22Rv1 (cell line): ENCODE data around the gene DNM3.

ENCODE experiments used
- H3K27ac ChIP-seq: fragments of 450-650 bp; 2 replicates; pipeline ENCODE4 v1.5.1; 2017
- ZFX ChIP-seq: fragments of 450-650 bp; IDR thresholded peaks from 2 replicates; pipeline ENCODE4 v1.6.1; 2017; ENCODE audit warnings: antibody characterized with exemption, borderline replicate concordance
- TF ChIP-seq, protein P1 (sequence below): fragments of 450-650 bp; IDR thresholded peaks from 2 replicates; pipeline ENCODE4 v1.5.1; 2017; ENCODE audit warnings: mild to moderate bottlenecking

DNM3 gene

DNA sequence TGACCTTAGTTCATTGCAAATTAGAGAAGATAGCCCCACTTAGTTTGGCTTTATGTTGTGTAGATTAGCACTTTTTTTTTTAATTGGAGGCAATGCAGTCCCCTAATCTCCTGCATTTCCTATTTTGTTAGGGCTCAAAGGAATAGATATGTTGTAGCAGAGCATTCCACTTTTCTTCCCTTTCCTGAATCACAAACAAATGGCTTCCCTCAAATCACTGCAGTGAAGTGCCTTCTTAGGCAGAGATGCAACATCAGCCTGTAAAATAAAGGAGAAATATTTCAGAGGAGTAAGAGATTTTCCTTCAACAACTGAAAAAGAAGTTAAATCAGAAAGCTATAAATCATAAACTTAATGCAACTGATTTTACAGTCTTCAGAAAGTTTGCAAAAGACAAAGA is 307.4 kb downstream of the DNM3 start:
- no peak overlapping the region for H3K27ac ChIP-seq
- TF ChIP-seq ZFX, result no peak
- TF ChIP-seq, protein P1, sequence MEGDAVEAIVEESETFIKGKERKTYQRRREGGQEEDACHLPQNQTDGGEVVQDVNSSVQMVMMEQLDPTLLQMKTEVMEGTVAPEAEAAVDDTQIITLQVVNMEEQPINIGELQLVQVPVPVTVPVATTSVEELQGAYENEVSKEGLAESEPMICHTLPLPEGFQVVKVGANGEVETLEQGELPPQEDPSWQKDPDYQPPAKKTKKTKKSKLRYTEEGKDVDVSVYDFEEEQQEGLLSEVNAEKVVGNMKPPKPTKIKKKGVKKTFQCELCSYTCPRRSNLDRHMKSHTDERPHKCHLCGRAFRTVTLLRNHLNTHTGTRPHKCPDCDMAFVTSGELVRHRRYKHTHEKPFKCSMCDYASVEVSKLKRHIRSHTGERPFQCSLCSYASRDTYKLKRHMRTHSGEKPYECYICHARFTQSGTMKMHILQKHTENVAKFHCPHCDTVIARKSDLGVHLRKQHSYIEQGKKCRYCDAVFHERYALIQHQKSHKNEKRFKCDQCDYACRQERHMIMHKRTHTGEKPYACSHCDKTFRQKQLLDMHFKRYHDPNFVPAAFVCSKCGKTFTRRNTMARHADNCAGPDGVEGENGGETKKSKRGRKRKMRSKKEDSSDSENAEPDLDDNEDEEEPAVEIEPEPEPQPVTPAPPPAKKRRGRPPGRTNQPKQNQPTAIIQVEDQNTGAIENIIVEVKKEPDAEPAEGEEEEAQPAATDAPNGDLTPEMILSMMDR, result no peak

- no peak overlapping the region for H3K27ac ChIP-seq
- no peak for TF ChIP-seq ZFX
- TF ChIP-seq, protein P1, result no peak
These were observed 308.0 kb downstream of the DNM3 start for GRCh38 chr1:172149346-172149745.

DNA sequence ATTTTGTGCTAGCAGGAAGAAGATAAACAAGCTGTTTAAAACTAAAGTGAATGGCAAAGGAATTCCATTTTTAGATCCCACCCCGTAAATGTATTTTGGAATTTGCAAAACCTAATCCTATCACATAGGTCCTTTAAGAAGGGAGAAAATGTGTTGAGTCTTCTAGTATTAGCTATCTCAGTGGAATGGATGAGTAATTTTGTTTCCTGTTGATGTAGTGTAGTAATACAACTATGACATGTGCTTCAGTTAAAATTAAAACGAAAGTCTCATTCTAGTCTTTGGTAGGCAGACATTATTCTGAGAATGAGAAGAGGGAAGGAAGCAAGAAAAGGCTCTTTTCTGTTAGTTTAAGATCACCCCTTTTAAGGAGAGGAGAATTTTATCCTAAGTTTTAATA is 313.3 kb downstream of the DNM3 start:
- H3K27ac ChIP-seq, result no peak overlapping the region
- TF ChIP-seq ZFX, result no peak
- TF ChIP-seq, protein P1, result no peak

GRCh38 chr1:172155766-172156165 is 314.5 kb downstream of the DNM3 start:
- H3K27ac ChIP-seq, result no peak overlapping the region
- no peak for TF ChIP-seq ZFX
- TF ChIP-seq, protein P1, result no peak

DNA sequence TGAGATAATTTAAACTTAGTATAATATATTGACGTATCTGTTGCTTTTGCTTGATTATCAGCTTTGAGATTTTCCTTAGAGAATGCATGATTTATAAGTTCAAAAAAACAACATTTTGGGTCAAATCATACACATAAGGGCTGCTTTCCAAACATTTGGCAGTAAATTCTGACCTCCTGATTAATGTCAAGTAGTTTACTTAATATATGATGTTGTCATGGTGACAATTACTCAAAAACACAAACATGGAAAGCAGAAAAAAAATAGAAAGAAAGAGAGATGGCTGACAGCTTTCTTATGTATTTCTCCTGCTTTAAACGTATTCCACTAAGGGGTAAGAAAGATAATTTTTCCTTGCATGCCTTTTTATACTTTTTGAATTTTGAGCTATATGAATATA is 320.9 kb downstream of the DNM3 start:
- H3K27ac ChIP-seq, result no peak overlapping the region
- TF ChIP-seq, protein P1, result no peak
- no peak for TF ChIP-seq ZFX

DNA sequence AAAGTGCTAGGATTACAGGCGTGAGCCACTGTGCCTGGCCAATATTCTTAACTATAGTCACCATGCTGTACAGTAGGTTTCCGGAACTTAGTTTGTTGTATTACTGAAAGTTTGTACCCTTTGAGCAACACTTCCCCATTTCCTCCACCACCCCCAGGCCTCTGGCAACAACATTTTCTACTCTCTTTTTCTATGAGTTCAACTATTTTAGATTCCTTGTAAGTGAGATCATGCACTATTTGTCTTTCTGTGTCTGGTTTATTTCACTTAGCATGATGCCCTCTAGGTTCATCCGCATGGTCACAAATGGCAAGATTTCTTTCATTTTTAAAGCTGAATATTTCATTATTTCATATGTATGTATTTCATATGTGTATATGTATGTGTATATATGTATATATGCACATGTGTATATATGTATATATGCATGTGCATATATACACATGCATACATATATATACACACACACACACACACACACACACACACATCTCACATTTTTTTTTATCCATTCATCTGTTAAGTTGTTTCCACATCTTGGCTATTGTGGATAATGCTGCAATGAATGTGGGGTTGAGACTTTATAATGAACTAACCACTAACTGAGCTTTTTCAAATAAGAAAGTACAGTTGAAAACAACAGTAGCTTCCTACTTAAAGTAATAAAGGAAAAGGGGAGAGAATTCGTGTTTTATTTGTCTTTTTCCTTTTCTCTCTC is 322.4 kb downstream of the DNM3 start:
- TF ChIP-seq, protein P1, result no peak
- TF ChIP-seq ZFX, result no peak
- no peak overlapping the region for H3K27ac ChIP-seq

- no peak for TF ChIP-seq ZFX
- TF ChIP-seq, protein P1, result no peak
These were observed 324.1 kb downstream of the DNM3 start for GRCh38 chr1:172165403-172165802.

More at GRCh38 chr1:172165403-172165802, 324.1 kb downstream of the DNM3 start:
- no peak overlapping the region for H3K27ac ChIP-seq
